CD4-positive, alpha-beta T cell (primary cell): Measurements from ENCODE around the gene SMAD6. TPM values are rescaled to one million over a fixed set of nuclear protein-coding genes. Genes with fewer than 3 reads are reported as not detected.

Experiments used
- ATAC-seq: fragments of 200-7000 bp; cut with Tn5 transposase; one replicate; pipeline ENCODE4 v1.10.0; 2022; ENCODE audit warnings: mild to moderate bottlenecking; ENCODE audit not compliant: poor library complexity
- CTCF ChIA-PET: fragments of 350-600 bp; sonication (Branson Sonifier 250); formaldehyde crosslinking; loops from one replicate; lab custom pipeline; 2021; ENCODE audit warnings: antibody characterized with exemption, inconsistent platforms; lab: Charles Lee
- POLR2A ChIA-PET: fragments of 350-600 bp; sonication (Branson Sonifier 250); formaldehyde crosslinking; loops from one replicate; lab custom pipeline; 2021; ENCODE audit warnings: antibody characterized with exemption, inconsistent platforms; lab: Charles Lee
- DNase-seq, 14 experiments: peaks; one replicate each; pipeline ENCODE4 v3.0.0-alpha.2; 2013 to 2020; ENCODE audit warnings: mixed read lengths in 2 of 14
- H3K27ac ChIP-seq, 2 donors: one replicate each; pipeline versions ENCODE4 v1.5.1 to v1.7.0; 2013; ENCODE audit warnings: low read length in 2 of 2, low read depth in 1 of 2, mild to moderate bottlenecking in 1 of 2
- H3K27me3 ChIP-seq, 2 experiments: 1 replicate in 1 of 2; 2 replicates in 1 of 2; pipeline versions ENCODE4 v1.6.1 to v1.7.0; 2013; ENCODE audit warnings: low read length in 2 of 2, control low read depth in 1 of 2, mild to moderate bottlenecking in 1 of 2, moderate library complexity in 1 of 2; ENCODE audit not compliant: insufficient read depth in 2 of 2, control insufficient read depth in 1 of 2
- H3K36me3 ChIP-seq: one replicate; pipeline ENCODE4 v1.6.1; 2013; ENCODE audit warnings: low read length, control low read depth; ENCODE audit not compliant: insufficient read depth
- H3K4me1 ChIP-seq: one replicate; pipeline ENCODE4 v1.6.1; 2013; ENCODE audit warnings: low read length, control low read depth; ENCODE audit not compliant: insufficient read depth
- H3K4me3 ChIP-seq: one replicate; pipeline ENCODE4 v1.5.1; 2013; ENCODE audit warnings: mild to moderate bottlenecking, low read length, moderate library complexity
- H3K9me3 ChIP-seq, 2 experiments: 1 replicate in 1 of 2; 2 replicates in 1 of 2; pipeline versions ENCODE4 v1.6.1 to v1.7.0; 2013; ENCODE audit warnings: low read length in 2 of 2, mild to moderate bottlenecking in 2 of 2, control low read depth in 1 of 2, moderate library complexity in 1 of 2; ENCODE audit not compliant: control insufficient read depth in 1 of 2, insufficient read depth in 1 of 2
- H3K27ac Mint-ChIP-seq: one replicate; pipeline ENCODE4 v1.8.0; 2020; ENCODE audit warnings: mixed read lengths
- H3K27me3 Mint-ChIP-seq: one replicate; pipeline ENCODE4 v1.8.0; 2021; ENCODE audit warnings: mixed read lengths
- H3K36me3 Mint-ChIP-seq: one replicate; pipeline ENCODE4 v1.8.0; 2021; ENCODE audit warnings: low read depth, mixed read lengths
- H3K4me1 Mint-ChIP-seq: one replicate; pipeline ENCODE4 v1.8.0; 2021; ENCODE audit warnings: low read depth, mixed read lengths
- H3K4me3 Mint-ChIP-seq: one replicate; pipeline ENCODE4 v1.8.0; 2020; ENCODE audit warnings: mild to moderate bottlenecking, mixed read lengths
- H3K9me3 Mint-ChIP-seq: one replicate; pipeline ENCODE4 v1.8.0; 2020; ENCODE audit warnings: mixed read lengths
- CTCF ChIP-seq: fragments of 200-600 bp; IDR thresholded peaks from one replicate; pipeline ENCODE4 v1.8.0; 2022; ENCODE audit warnings: antibody characterized with exemption, mild to moderate bottlenecking
- intact Hi-C, 2 experiments: fragments of 100-400 bp; cut with DNase I in 1 of 2; cut with micrococcal nuclease in 1 of 2; formaldehyde crosslinking; loops; one replicate each; pipeline versions ENCODE4 v1.15.1 to v1.9.0; 2023 to 2025; cut with DNase I, micrococcal nuclease
- total RNA-seq, 174 experiments: library from RNA in 2 of 174; stranded (reverse) in 2 of 174; gene quantifications; one replicate each; pipeline ENCODE4 v1.2.3 and lab custom pipeline; 2021 to 2026

Gene SMAD6
- total RNA-seq, 2 experiments from 2014 or later = 0.59 to 0.69 TPM

- Histone ChIP-seq H3K4me3 (no peak overlapping the region), H3K27me3 (no peaks in the 10 kb centered on the region), H3K9me3 (peaks cover 0 to 4% of the 10 kb centered on the region in 2 experiments), H3K36me3 (no peaks in the 10 kb centered on the region), H3K27ac (no peak overlapping the region), H3K4me1 (peaks cover 3% of the 10 kb centered on the region)
- Mint-ChIP-seq H3K27ac (no peak overlapping the region), H3K4me3 (no peak overlapping the region), H3K36me3 (no peaks in the 10 kb centered on the region), H3K27me3 (peaks cover 21% of the 10 kb centered on the region), H3K4me1 (peaks cover 7% of the 10 kb centered on the region), H3K9me3 (no peaks in the 10 kb centered on the region)
- DNase-seq (no peak), ATAC-seq (no peak)
- ChIA-PET POLR2A (no interaction called here), CTCF (no interaction called here)
- TF ChIP-seq CTCF = no peak
- intact Hi-C loops = loop anchor here in 1 of 2 experiments (5.0 kb wide), 1 partner anchor 39 kb away; no protein-coding TSS in a partner anchor
Observed at GRCh38 chr15:66658044-66658443, 44.0 kb upstream of the SMAD6 start.

- ChIA-PET POLR2A (no interaction called here), CTCF (no interaction called here)
- Histone ChIP-seq H3K27ac (no peak overlapping the region), H3K27me3 (no peaks in the 10 kb centered on the region), H3K4me3 (no peak overlapping the region), H3K9me3 (peaks cover 0 to 4% of the 10 kb centered on the region in 2 experiments), H3K36me3 (no peaks in the 10 kb centered on the region), H3K4me1 (peaks cover 3% of the 10 kb centered on the region)
- Mint-ChIP-seq H3K4me3 (no peak overlapping the region), H3K27me3 (peaks cover 21% of the 10 kb centered on the region), H3K27ac (no peak overlapping the region), H3K9me3 (no peaks in the 10 kb centered on the region), H3K4me1 (peaks cover 7% of the 10 kb centered on the region), H3K36me3 (no peaks in the 10 kb centered on the region)
- DNase-seq = no peak
- no peak for TF ChIP-seq CTCF
- ATAC-seq = no peak
- intact Hi-C loops = loop anchor here in 1 of 2 experiments (5.0 kb wide), 1 partner anchor 38 kb away; no protein-coding TSS in a partner anchor
Observed at GRCh38 chr15:66658855-66659254, 43.2 kb upstream of the SMAD6 start.

- no peaks in the 10 kb centered on the region for H3K36me3 ChIP-seq
- H3K27me3 Mint-ChIP-seq = peaks cover 21% of the 10 kb centered on the region
- no peak overlapping the region for H3K4me3 ChIP-seq
- peaks cover 3% of the 10 kb centered on the region for H3K4me1 ChIP-seq
- DNase-seq = no peak
- intact Hi-C loops = loop anchor here in 1 of 2 experiments (5.0 kb wide), 1 partner anchor 38 kb away; no protein-coding TSS in a partner anchor
- POLR2A ChIA-PET = no interaction called here
- H3K9me3 Mint-ChIP-seq = no peaks in the 10 kb centered on the region
- H3K9me3 ChIP-seq = peaks cover 0 to 4% of the 10 kb centered on the region in 2 experiments
- no peaks in the 10 kb centered on the region for H3K27me3 ChIP-seq
- no peak for TF ChIP-seq CTCF
- H3K4me3 Mint-ChIP-seq = no peak overlapping the region
- H3K36me3 Mint-ChIP-seq = no peaks in the 10 kb centered on the region
- no peak overlapping the region for H3K27ac ChIP-seq
- H3K27ac Mint-ChIP-seq = no peak overlapping the region
- H3K4me1 Mint-ChIP-seq = peaks cover 7% of the 10 kb centered on the region
- no peak for ATAC-seq
- CTCF ChIA-PET = no interaction called here
Observed at GRCh38 chr15:66659384-66659783, 42.7 kb upstream of the SMAD6 start.
